Breast epithelium (tissue), 3 donors: ENCODE measurements around the gene IQUB.

Experiments used
- CTCF ChIP-seq, 3 donors: fragments of 450-650 bp; IDR thresholded peaks; one replicate each; pipeline ENCODE4 v1.5.1; 2016 to 2017; ENCODE audit warnings: antibody characterized with exemption in 3 of 3, mild to moderate bottlenecking in 3 of 3, moderate library complexity in 3 of 3
- POLR2A ChIP-seq: fragments of 450-650 bp; IDR thresholded peaks from one replicate; pipeline ENCODE4 v1.6.1; 2016; ENCODE audit warnings: antibody characterized with exemption, mild to moderate bottlenecking, moderate library complexity
- POLR2AphosphoS5 ChIP-seq, 3 donors: sonication (generic); formaldehyde crosslinking; IDR thresholded peaks; one replicate each; pipeline ENCODE4 v1.6.1; 2017; ENCODE audit warnings: antibody characterized with exemption in 3 of 3

- TF ChIP-seq CTCF (IDR thresholded peaks at IDR 0.05) (no peak), POLR2A (no peak), POLR2AphosphoS5 (IDR thresholded peaks at IDR 0.05) (no peak)
Measured at GRCh38 chr7:123498031-123498430, 36.4 kb downstream of the IQUB start.
